ENCODE results near the gene SCIMP. TPM values are rescaled to one million over a fixed set of nuclear protein-coding genes. Genes with fewer than 3 reads are reported as not detected.
"Not testable (repeated sequence)": the region's sequence is repeated elsewhere in the genome, so short reads cannot be mapped to it uniquely, and the experiment has no call there.

Gene SCIMP
- total RNA-seq, 2 experiments from 2014 or later, result 0.33 TPM; not detected in 1

DNA sequence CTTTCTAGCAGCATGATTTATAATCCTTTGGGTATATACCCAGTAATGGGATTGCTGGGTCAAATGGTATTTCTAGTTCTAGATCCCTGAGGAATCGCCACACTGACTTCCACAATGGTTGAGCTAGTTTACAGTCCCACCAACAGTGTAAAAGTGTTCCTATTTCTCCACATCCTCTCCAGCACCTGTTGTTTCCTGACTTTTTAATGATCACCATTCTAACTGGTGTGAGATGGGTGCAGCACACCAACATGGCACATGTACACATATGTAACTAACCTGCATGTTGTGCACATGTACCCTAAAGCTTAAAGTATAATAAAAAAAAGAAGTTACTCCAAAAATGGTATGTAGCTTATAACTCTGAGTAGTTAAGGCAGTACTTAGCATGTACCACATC, 74.0 kb downstream of the SCIMP start:
- H3K4me3 Mint-ChIP-seq; DNase-seq; H3K36me3 Mint-ChIP-seq; ATAC-seq (ENCODE audit: low read depth); H3K27ac Mint-ChIP-seq; H3K9me3 Mint-ChIP-seq; H3K4me1 Mint-ChIP-seq; POLR2A ChIA-PET: not testable (repeated sequence)
- H3K27me3 Mint-ChIP-seq, result peaks cover 44% of the 10 kb centered on the region

Other genes with a start within 250 kb of the SCIMP start
- 10 to 100 TPM; 62.0 to 67.7 TPM for gene CAMTA2, start 247.2 kb downstream of the SCIMP start, total RNA-seq
- gene INCA1, start 237.3 kb downstream of the SCIMP start, total RNA-seq, result under 1 TPM; 0.42 to 0.54 TPM
- 10 to 100 TPM; 35.5 to 37.3 TPM for gene KIF1C, start 236.9 kb downstream of the SCIMP start, total RNA-seq
- 1 to 10 TPM in 1 of 2 experiments, under 1 TPM in 1; 0.85 to 1.4 TPM for gene SLC52A1, start 199.4 kb downstream of the SCIMP start, total RNA-seq
- 1 to 10 TPM; 7.3 to 8.3 TPM for gene ZFP3, start 156.4 kb downstream of the SCIMP start, total RNA-seq
- 10 to 100 TPM in 1 of 2 experiments, 1 to 10 TPM in 1; 9.4 to 12.9 TPM for gene ZNF232, start 123.0 kb downstream of the SCIMP start, total RNA-seq
- under 1 TPM; 0.06 to 0.11 TPM for gene USP6, start 118.8 kb downstream of the SCIMP start, total RNA-seq
- 10 to 100 TPM; 17.2 to 17.5 TPM for gene ZNF594, start 43.0 kb downstream of the SCIMP start, total RNA-seq
- gene RABEP1, start 47.4 kb upstream of the SCIMP start, total RNA-seq, result 10 to 100 TPM; 39.2 to 42.0 TPM
- 10 to 100 TPM; 93.6 to 99.5 TPM for gene NUP88, start 184.8 kb upstream of the SCIMP start, total RNA-seq
- gene RPAIN, start 185.3 kb upstream of the SCIMP start, total RNA-seq, result 10 to 100 TPM; 61.9 to 63.9 TPM
- gene C1QBP, start 204.3 kb upstream of the SCIMP start, total RNA-seq, result 100 to 1,000 TPM; 109 to 112 TPM
- 10 to 100 TPM; 14.4 to 14.5 TPM for gene DHX33, start 234.1 kb upstream of the SCIMP start, total RNA-seq